Epithelial cell of proximal tubule (primary cell): ENCODE results near the gene CDC42BPA. TPM values are rescaled to one million over a fixed set of nuclear protein-coding genes. Genes with fewer than 3 reads are reported as not detected.
"Not testable (repeated sequence)": the region's sequence is repeated elsewhere in the genome, so short reads cannot be mapped to it uniquely, and the experiment has no call there.

Experiments
- DNase-seq: peaks from one replicate; pipeline ENCODE4 v3.0.0-alpha.2; 2011; ENCODE audit warnings: low read depth
- H3K4me3 ChIP-seq: 2 replicates; pipeline ENCODE4 v1.5.1; 2011; ENCODE audit warnings: low read depth, mild to moderate bottlenecking, low read length
- CTCF ChIP-seq: conservative IDR thresholded peaks from 2 replicates; pipeline ENCODE4 v1.5.1; 2012; ENCODE audit warnings: low read depth, mild to moderate bottlenecking, low read length
- total RNA-seq: library from RNA; depleted of rRNA; stranded (reverse); fragments of >200 nt; gene quantifications from 2 replicates; pipeline ENCODE4 v1.2.3, GENCODE V29; 2015

CDC42BPA gene
- total RNA-seq, 1 donor from 2014 or later, result 15.6 TPM

GRCh38 chr1:227240983-227241382 is 77.3 kb downstream of the CDC42BPA start:
- no peak overlapping the region for H3K4me3 ChIP-seq
- no peak for DNase-seq
- TF ChIP-seq CTCF, result no peak

- peak; percentile 47 for DNase-seq
- peak; percentile 74 for TF ChIP-seq CTCF
- no peak overlapping the region for H3K4me3 ChIP-seq
These were observed 83.3 kb downstream of the CDC42BPA start for GRCh38 chr1:227234998-227235405.

- not testable (repeated sequence) for DNase-seq, H3K4me3 ChIP-seq
These were observed 87.2 kb downstream of the CDC42BPA start for GRCh38 chr1:227231128-227231527.

- DNase-seq, result no peak
- no peak for TF ChIP-seq CTCF
- no peak overlapping the region for H3K4me3 ChIP-seq
These were observed 90.1 kb downstream of the CDC42BPA start for GRCh38 chr1:227228201-227228600.

- H3K4me3 ChIP-seq, result no peak overlapping the region
- DNase-seq, result no peak
- no peak for TF ChIP-seq CTCF
These were observed 90.5 kb downstream of the CDC42BPA start for GRCh38 chr1:227227761-227228160.

GRCh38 chr1:227225715-227226346 is 92.5 kb downstream of the CDC42BPA start:
- H3K4me3 ChIP-seq, result no peak overlapping the region
- peak; percentile 52 for DNase-seq
- no peak for TF ChIP-seq CTCF

- TF ChIP-seq CTCF, result no peak
- DNase-seq, result no peak
- no peak overlapping the region for H3K4me3 ChIP-seq
These were observed 95.0 kb downstream of the CDC42BPA start for GRCh38 chr1:227223171-227223806.
